A673 (cell line): Measurements from ENCODE around the gene TREM2. TPM values are rescaled to one million over a fixed set of nuclear protein-coding genes. Genes with fewer than 3 reads are reported as not detected.

Source experiments
- BruUV-seq: library from RNA; stranded (reverse); fragments of 400-500 nt; replicated peaks from 2 replicates; lab custom pipeline; 2021; lab: Mats Ljungman, UMichigan
- CTCF ChIA-PET: fragments of 300-600 bp; sonication (Branson Sonifier 250); formaldehyde crosslinking; loops from one replicate; lab custom pipeline; 2022; ENCODE audit warnings: antibody characterized with exemption; lab: Charles Lee
- POLR2A ChIA-PET: fragments of 300-600 bp; sonication (Branson Sonifier 250); formaldehyde crosslinking; loops from one replicate; lab custom pipeline; 2022; ENCODE audit warnings: antibody characterized with exemption; ENCODE audit not compliant: low non-redundant PET; lab: Charles Lee
- DNase-seq: peaks from one replicate; pipeline ENCODE4 v3.0.0-alpha.2; 2015; ENCODE audit warnings: low spot score
- H3K27ac ChIP-seq: fragments of 200-600 bp; sonication (generic); 2 replicates; pipeline ENCODE4 v1.5.1; 2016; ENCODE audit warnings: mixed run types, low read depth, mild to moderate bottlenecking, mixed read lengths, antibody characterized with exemption, low read length; ENCODE audit not compliant: poor library complexity, severe bottlenecking
- H3K27me3 ChIP-seq: fragments of 200-600 bp; sonication (generic); replicated peaks from 2 replicates; pipeline ENCODE4 v1.6.1; 2017; ENCODE audit warnings: mixed run types, low read depth, mild to moderate bottlenecking, mixed read lengths, antibody characterized with exemption, low read length; ENCODE audit not compliant: insufficient read depth, poor library complexity
- H3K36me3 ChIP-seq: fragments of 200-600 bp; sonication (generic); 2 replicates; pipeline ENCODE4 v1.6.1; 2016; ENCODE audit warnings: mixed run types, mild to moderate bottlenecking, mixed read lengths, antibody characterized with exemption, low read length; ENCODE audit not compliant: insufficient read depth, poor library complexity, severe bottlenecking
- H3K4me1 ChIP-seq: fragments of 200-600 bp; sonication (generic); 2 replicates; pipeline ENCODE4 v1.6.1; 2017; ENCODE audit warnings: mixed run types, mild to moderate bottlenecking, mixed read lengths, antibody characterized with exemption, low read length; ENCODE audit not compliant: insufficient read depth, poor library complexity, severe bottlenecking
- H3K4me3 ChIP-seq: fragments of 200-600 bp; sonication (generic); 2 replicates; pipeline ENCODE4 v1.5.1; 2016; ENCODE audit warnings: low read depth, mixed run types, mild to moderate bottlenecking, mixed read lengths, low read length; ENCODE audit not compliant: poor library complexity, severe bottlenecking
- H3K9me3 ChIP-seq: fragments of 200-600 bp; sonication (generic); 2 replicates; pipeline ENCODE4 v1.6.1; 2016; ENCODE audit warnings: mixed run types, low read depth, mild to moderate bottlenecking, mixed read lengths, antibody characterized with exemption, low read length; ENCODE audit not compliant: poor library complexity, severe bottlenecking
- CTCF ChIP-seq: fragments of 300-800, 200-600 bp; sonication (generic); conservative IDR thresholded peaks from 2 replicates; pipeline ENCODE4 v1.5.1; 2017; ENCODE audit warnings: low read depth, mild to moderate bottlenecking, antibody characterized with exemption, low read length, moderate library complexity, mixed read lengths
- EZH2 ChIP-seq: fragments of 200-600 bp; sonication (generic); IDR thresholded peaks from 2 replicates; pipeline ENCODE4 v1.6.1; 2017; ENCODE audit warnings: borderline replicate concordance, low read depth, mild to moderate bottlenecking, mixed read lengths, antibody characterized with exemption, low read length; ENCODE audit not compliant: poor library complexity, severe bottlenecking
- intact Hi-C: fragments of 100-400 bp; cut with micrococcal nuclease; formaldehyde crosslinking; loops from one replicate; pipeline ENCODE4 v1.10.0; 2022; ENCODE audit not compliant: unreplicated experiment
- total RNA-seq: library from RNA; stranded (reverse); gene quantifications from 2 replicates; pipeline ENCODE4 v1.2.3, GENCODE V29; 2021

Gene TREM2
- total RNA-seq, 1 experiment from 2014 or later, result not detected

- ChIA-PET CTCF (no interaction called here), POLR2A (no interaction called here)
These were observed 8.8 kb downstream of the TREM2 start, which contains the start of gene TREML1 for GRCh38 chr6:41153992-41154625. TREML1 (minus strand) TSS chr6:41154347; CDS start chr6:41154288, 59 bp downstream.

GRCh38 chr6:41153451-41153850, 9.5 kb downstream of the TREM2 start:
- Histone ChIP-seq H3K4me3 (no peak overlapping the region), H3K4me1 (no peaks in the 10 kb centered on the region), H3K9me3 (no peaks in the 10 kb centered on the region), H3K36me3 (no peaks in the 10 kb centered on the region), H3K27me3 (no peaks in the 10 kb centered on the region), H3K27ac (no peak overlapping the region)
- ChIA-PET POLR2A (no interaction called here), CTCF (no interaction called here)
- peak; percentile 7 for DNase-seq
- no TSS peak for BruUV-seq
- intact Hi-C loops, result no loop called here
- TF ChIP-seq CTCF (no peak), EZH2 (no peak)

More at GRCh38 chr6:41153992-41154625, 8.8 kb downstream of the TREM2 start, which contains the start of gene TREML1:
- intact Hi-C loops, result no loop called here
- no peak within 1 kb of the TSS for H3K27ac ChIP-seq
- H3K27me3 ChIP-seq, result no peaks in the 10 kb centered on the region
- no peaks in the 10 kb centered on the region for H3K9me3 ChIP-seq
- no peak for DNase-seq
- no peaks in the 10 kb centered on the region for H3K4me1 ChIP-seq
- no peak within 1 kb of the TSS for H3K4me3 ChIP-seq
- H3K36me3 ChIP-seq, result no peaks in the 10 kb centered on the region
- no peak for TF ChIP-seq CTCF
- no TSS peak for BruUV-seq

GRCh38 chr6:41150671-41151070, 12.2 kb downstream of the TREM2 start:
- CTCF ChIA-PET, result no interaction called here

More at GRCh38 chr6:41150671-41151070, 12.2 kb downstream of the TREM2 start:
- Histone ChIP-seq H3K9me3 (no peaks in the 10 kb centered on the region), H3K27ac (no peak overlapping the region), H3K4me1 (no peaks in the 10 kb centered on the region), H3K4me3 (no peak overlapping the region), H3K27me3 (peaks cover 4% of the 10 kb centered on the region), H3K36me3 (no peaks in the 10 kb centered on the region)
- intact Hi-C loops, result no loop called here
- no peak for DNase-seq
- POLR2A ChIA-PET, result no interaction called here
- no TSS peak for BruUV-seq
- TF ChIP-seq EZH2 (no peak), CTCF (no peak)
